ENCODE data around the gene MAGEB18.

DNA sequence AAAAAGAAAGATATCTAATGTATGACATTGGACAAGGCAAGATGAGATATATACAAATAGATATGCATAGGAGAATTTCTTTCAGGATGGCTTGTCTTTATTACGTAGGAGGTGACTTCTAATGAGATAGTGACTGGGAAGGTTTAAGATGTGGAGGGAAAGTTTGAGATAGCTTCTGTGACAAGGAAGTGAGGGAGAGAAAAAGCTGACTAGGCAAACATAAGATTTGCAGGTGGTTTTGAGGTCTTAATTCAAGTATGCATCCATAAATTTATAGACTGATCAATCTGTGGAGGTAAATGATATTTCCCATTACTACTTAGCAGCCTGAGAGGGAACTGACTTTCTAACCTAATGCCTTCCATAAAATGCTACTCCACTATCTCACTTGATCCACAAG, 29.0 kb upstream of the MAGEB18 start:
- TF ChIP-seq, protein P1, sequence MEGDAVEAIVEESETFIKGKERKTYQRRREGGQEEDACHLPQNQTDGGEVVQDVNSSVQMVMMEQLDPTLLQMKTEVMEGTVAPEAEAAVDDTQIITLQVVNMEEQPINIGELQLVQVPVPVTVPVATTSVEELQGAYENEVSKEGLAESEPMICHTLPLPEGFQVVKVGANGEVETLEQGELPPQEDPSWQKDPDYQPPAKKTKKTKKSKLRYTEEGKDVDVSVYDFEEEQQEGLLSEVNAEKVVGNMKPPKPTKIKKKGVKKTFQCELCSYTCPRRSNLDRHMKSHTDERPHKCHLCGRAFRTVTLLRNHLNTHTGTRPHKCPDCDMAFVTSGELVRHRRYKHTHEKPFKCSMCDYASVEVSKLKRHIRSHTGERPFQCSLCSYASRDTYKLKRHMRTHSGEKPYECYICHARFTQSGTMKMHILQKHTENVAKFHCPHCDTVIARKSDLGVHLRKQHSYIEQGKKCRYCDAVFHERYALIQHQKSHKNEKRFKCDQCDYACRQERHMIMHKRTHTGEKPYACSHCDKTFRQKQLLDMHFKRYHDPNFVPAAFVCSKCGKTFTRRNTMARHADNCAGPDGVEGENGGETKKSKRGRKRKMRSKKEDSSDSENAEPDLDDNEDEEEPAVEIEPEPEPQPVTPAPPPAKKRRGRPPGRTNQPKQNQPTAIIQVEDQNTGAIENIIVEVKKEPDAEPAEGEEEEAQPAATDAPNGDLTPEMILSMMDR (IDR thresholded peaks at IDR 0.05): no peak
- TF ChIP-seq POLR2AphosphoS5 (IDR thresholded peaks at IDR 0.05; ENCODE audit: low read depth, low read length): no peak

All from Panc1 (cell line).